Panc1 (cell line): ENCODE measurements around the gene DDX17. TPM values are rescaled to one million over a fixed set of nuclear protein-coding genes. Genes with fewer than 3 reads are reported as not detected.

Experiments used
- ATAC-seq: fragments of 200-7000 bp; cut with Tn5 transposase; 2 replicates; pipeline ENCODE4 v1.9.1; 2020; ENCODE audit warnings: mild to moderate bottlenecking, moderate library complexity
- BruUV-seq: library from RNA; stranded (reverse); fragments of 400-500 nt; replicated peaks from 2 replicates; lab custom pipeline; 2021; lab: Mats Ljungman, UMichigan
- CTCF ChIA-PET: fragments of 300-600 bp; sonication (Branson Sonifier 250); formaldehyde crosslinking; loops from one replicate; lab custom pipeline; 2022; ENCODE audit warnings: antibody characterized with exemption; lab: Charles Lee
- POLR2A ChIA-PET: fragments of 300-600 bp; sonication (Branson Sonifier 250); formaldehyde crosslinking; loops from one replicate; lab custom pipeline; 2022; ENCODE audit warnings: antibody characterized with exemption; lab: Charles Lee
- DNase-seq: peaks from one replicate; pipeline ENCODE4 v3.0.0-alpha.2; 2010; ENCODE audit warnings: low read depth, low spot score
- H3K27ac ChIP-seq: 2 replicates; pipeline ENCODE4 v1.5.1; 2011; ENCODE audit warnings: mild to moderate bottlenecking, low read length, inconsistent platforms
- H3K27me3 ChIP-seq: fragments of 200-500 bp; sonication (Bioruptor generic); 2 replicates; pipeline ENCODE4 v1.6.0; 2014; ENCODE audit warnings: low read length, inconsistent platforms; ENCODE audit not compliant: control insufficient read depth, insufficient read depth
- H3K36me3 ChIP-seq: fragments of 200-500 bp; sonication (Bioruptor generic); 2 replicates; pipeline ENCODE4 v1.5.1; 2014; ENCODE audit warnings: inconsistent platforms, mild to moderate bottlenecking, low read length, moderate library complexity; ENCODE audit not compliant: control insufficient read depth, insufficient read depth
- H3K4me1 ChIP-seq: 2 replicates; pipeline ENCODE4 v1.5.1; 2011; ENCODE audit warnings: inconsistent platforms, mild to moderate bottlenecking, low read length, moderate library complexity; ENCODE audit not compliant: control insufficient read depth, insufficient read depth
- H3K4me3 ChIP-seq, 2 experiments: 2 replicates each; pipeline ENCODE4 v1.5.1; 2011 to 2012; ENCODE audit warnings: low read depth in 2 of 2, low read length in 2 of 2, mild to moderate bottlenecking in 2 of 2, inconsistent platforms in 1 of 2, moderate library complexity in 1 of 2
- H3K9me3 ChIP-seq: fragments of 200-500 bp; sonication (Bioruptor generic); 2 replicates; pipeline ENCODE4 v1.5.1; 2014; ENCODE audit warnings: low read depth, mild to moderate bottlenecking, inconsistent platforms, low read length, moderate library complexity; ENCODE audit not compliant: control insufficient read depth, insufficient read depth
- CTCF ChIP-seq: fragments of 450-650 bp; IDR thresholded peaks from 2 replicates; pipeline ENCODE4 v1.5.1; 2017; ENCODE audit warnings: mild to moderate bottlenecking
- POLR2AphosphoS5 ChIP-seq: IDR thresholded peaks from 2 replicates; pipeline ENCODE4 v1.6.1; 2012; ENCODE audit warnings: mild to moderate bottlenecking, low read depth, low read length, moderate library complexity
- REST ChIP-seq, 2 experiments: IDR thresholded peaks; 2 replicates each; pipeline ENCODE4 v1.6.1; 2011 to 2012; ENCODE audit warnings: low read depth in 2 of 2, control low read depth in 1 of 2, low read length in 1 of 2, mild to moderate bottlenecking in 1 of 2, moderate library complexity in 1 of 2; ENCODE audit not compliant: insufficient read depth in 1 of 2
- SIN3A ChIP-seq: IDR thresholded peaks from 2 replicates; pipeline ENCODE4 v1.6.1; 2012; ENCODE audit warnings: low read depth, mild to moderate bottlenecking, low read length, moderate library complexity, borderline replicate concordance; ENCODE audit not compliant: insufficient read depth
- TCF7L2 ChIP-seq: IDR thresholded peaks from 2 replicates; pipeline ENCODE4 v1.6.1; 2011; ENCODE audit warnings: mild to moderate bottlenecking, low read depth, low read length, inconsistent platforms
- in situ Hi-C: cut with HindIII; loops from 2 replicates; pipeline ENCODE4 v1.10.0; 2016; ENCODE audit warnings: low sequenced_read_pairs, low pct_unique_long_range_greater_than_20kb
- intact Hi-C: fragments of 100-400 bp; cut with micrococcal nuclease; formaldehyde crosslinking; loops from one replicate; pipeline ENCODE4 v1.10.0; 2022; ENCODE audit not compliant: unreplicated experiment
- total RNA-seq: library from RNA; stranded (reverse); gene quantifications from one replicate; pipeline ENCODE4 v1.2.1, GENCODE V29; 2021; ENCODE audit not compliant: unreplicated experiment

Gene DDX17
- total RNA-seq, 1 experiment from 2014 or later = 277 TPM

GRCh38 chr22:38531251-38531938, 25.3 kb upstream of the DDX17 start:
- no TSS peak for BruUV-seq
- ChIA-PET POLR2A (no interaction called here), CTCF (no interaction called here)
- no peak for TF ChIP-seq POLR2AphosphoS5
- TF ChIP-seq SIN3A = no peak
- TF ChIP-seq TCF7L2 = no peak
- TF ChIP-seq CTCF = no peak
- no peak for TF ChIP-seq REST (IDR thresholded peaks at IDR 0.05; ENCODE audit: insufficient read depth in 1 of 2, low read depth in 2 of 2, low read length in 1 of 2)
- Histone ChIP-seq H3K36me3 (no peaks in the 10 kb centered on the region), H3K9me3 (no peaks in the 10 kb centered on the region), H3K4me1 (no peaks in the 10 kb centered on the region), H3K27ac (no peak overlapping the region), H3K27me3 (no peaks in the 10 kb centered on the region), H3K4me3 (no peak overlapping the region)
- DNase-seq (no peak), ATAC-seq (no peak)
- intact Hi-C loops = no loop called here
- in situ Hi-C loops = no loop called here

GRCh38 chr22:38524429-38524828, 18.3 kb upstream of the DDX17 start:
- no peak for TF ChIP-seq SIN3A
- Histone ChIP-seq H3K27ac (no peak overlapping the region), H3K27me3 (no peaks in the 10 kb centered on the region), H3K9me3 (no peaks in the 10 kb centered on the region), H3K36me3 (no peaks in the 10 kb centered on the region), H3K4me1 (no peaks in the 10 kb centered on the region), H3K4me3 (no peak overlapping the region)
- intact Hi-C loops (no loop called here), in situ Hi-C loops (no loop called here)
- no TSS peak for BruUV-seq
- ChIA-PET CTCF (no interaction called here), POLR2A (no interaction called here)
- DNase-seq = no peak
- ATAC-seq = no peak

- intact Hi-C loops = no loop called here
- Histone ChIP-seq H3K4me3 (no peak overlapping the region), H3K36me3 (no peaks in the 10 kb centered on the region), H3K4me1 (no peaks in the 10 kb centered on the region), H3K9me3 (no peaks in the 10 kb centered on the region), H3K27me3 (no peaks in the 10 kb centered on the region), H3K27ac (no peak overlapping the region)
- BruUV-seq = no TSS peak
- ChIA-PET CTCF (no interaction called here), POLR2A (no interaction called here)
- no peak for ATAC-seq
- no peak for TF ChIP-seq TCF7L2
- TF ChIP-seq CTCF = no peak
- TF ChIP-seq SIN3A = no peak
- no peak for TF ChIP-seq REST (IDR thresholded peaks at IDR 0.05; ENCODE audit: insufficient read depth in 1 of 2, low read depth in 2 of 2, low read length in 1 of 2)
- no peak for TF ChIP-seq POLR2AphosphoS5
- in situ Hi-C loops = no loop called here
- no peak for DNase-seq
These were observed 17.4 kb upstream of the DDX17 start for GRCh38 chr22:38523479-38523878.
